WI38 (cell line): ENCODE results near the gene BDNF.

ENCODE experiments used
- H3K4me3 ChIP-seq: 2 replicates; pipeline ENCODE4 v1.5.1; 2011; ENCODE audit warnings: low read depth, mild to moderate bottlenecking, control low read depth, low read length
- TF ChIP-seq, protein P1 (sequence below): IDR thresholded peaks from 2 replicates; pipeline ENCODE4 v1.5.1; 2012; ENCODE audit warnings: low read depth, mild to moderate bottlenecking, control low read depth, low read length

BDNF gene

DNA sequence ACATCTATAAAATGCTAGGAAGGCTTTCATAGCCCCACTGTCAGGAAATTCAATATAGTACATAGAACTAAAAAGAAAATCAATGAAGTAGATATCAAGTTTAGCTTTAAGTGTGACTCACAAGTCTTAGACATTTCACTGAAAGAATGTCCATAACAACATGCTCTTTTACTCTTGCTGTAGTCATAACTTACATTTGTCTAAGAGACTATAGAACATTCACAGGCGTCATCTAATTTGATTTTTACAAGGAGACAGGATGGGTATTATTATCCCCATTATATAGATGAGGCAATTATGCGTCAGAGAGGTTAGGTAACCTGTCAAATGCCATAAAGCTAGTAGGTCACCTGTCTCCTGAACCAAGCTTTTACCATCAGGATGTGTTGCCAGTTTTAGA is 36.9 kb downstream of the BDNF start:
- H3K4me3 ChIP-seq = no peak overlapping the region
- TF ChIP-seq, protein P1, sequence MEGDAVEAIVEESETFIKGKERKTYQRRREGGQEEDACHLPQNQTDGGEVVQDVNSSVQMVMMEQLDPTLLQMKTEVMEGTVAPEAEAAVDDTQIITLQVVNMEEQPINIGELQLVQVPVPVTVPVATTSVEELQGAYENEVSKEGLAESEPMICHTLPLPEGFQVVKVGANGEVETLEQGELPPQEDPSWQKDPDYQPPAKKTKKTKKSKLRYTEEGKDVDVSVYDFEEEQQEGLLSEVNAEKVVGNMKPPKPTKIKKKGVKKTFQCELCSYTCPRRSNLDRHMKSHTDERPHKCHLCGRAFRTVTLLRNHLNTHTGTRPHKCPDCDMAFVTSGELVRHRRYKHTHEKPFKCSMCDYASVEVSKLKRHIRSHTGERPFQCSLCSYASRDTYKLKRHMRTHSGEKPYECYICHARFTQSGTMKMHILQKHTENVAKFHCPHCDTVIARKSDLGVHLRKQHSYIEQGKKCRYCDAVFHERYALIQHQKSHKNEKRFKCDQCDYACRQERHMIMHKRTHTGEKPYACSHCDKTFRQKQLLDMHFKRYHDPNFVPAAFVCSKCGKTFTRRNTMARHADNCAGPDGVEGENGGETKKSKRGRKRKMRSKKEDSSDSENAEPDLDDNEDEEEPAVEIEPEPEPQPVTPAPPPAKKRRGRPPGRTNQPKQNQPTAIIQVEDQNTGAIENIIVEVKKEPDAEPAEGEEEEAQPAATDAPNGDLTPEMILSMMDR = no peak

DNA sequence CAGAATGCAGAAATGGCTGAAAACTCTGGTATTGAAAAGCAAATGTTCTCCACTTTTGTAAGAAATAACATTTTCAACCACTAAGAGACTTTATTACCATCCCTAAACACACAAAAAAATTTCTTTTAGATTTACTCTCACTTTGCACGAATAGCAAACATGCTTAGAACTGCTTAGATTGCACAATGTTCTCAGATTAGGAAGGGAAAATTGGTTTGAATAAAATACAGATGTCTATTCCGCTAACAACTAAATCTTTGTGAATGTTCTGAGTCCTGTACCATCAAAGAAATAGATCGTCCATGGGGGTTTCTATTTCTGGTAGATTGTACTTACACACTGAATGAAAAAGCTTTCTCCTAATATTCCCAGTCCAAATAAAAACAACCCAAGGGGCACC is 40.1 kb downstream of the BDNF start:
- H3K4me3 ChIP-seq = no peak overlapping the region
- TF ChIP-seq, protein P1 = no peak

DNA sequence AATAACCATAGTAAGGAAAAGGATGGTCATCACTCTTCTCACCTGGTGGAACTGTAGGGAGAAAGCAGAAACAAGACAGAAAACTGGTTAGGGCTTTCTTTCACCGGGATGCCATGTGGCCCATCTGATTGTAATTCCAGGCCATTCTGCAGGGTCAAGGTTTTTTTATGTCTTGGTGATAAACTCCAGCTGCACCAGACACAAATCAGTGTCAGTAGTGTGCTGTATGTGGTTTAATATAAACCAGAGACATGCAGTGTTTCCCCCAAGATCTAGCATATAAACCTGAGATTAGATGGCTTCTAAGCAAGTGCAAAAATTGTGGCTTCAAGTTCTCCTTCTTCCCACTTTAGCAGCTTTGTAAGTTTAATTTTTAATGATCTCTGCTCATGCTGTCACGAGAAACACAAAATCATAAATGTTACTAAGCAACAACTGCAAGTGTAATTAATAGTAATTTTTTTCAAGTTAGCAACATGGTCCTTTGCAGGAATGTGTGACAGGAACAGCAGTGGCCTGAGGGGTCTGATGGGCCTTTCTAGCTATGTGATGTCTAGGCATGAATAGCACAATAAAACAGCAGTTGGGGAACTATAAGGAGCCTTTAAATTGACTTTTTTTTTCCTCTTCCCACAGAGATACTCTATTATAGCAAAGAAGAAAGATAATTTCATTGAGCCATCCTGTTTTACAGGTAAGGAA is 41.6 kb downstream of the BDNF start:
- TF ChIP-seq, protein P1 = no peak
- no peak overlapping the region for H3K4me3 ChIP-seq

DNA sequence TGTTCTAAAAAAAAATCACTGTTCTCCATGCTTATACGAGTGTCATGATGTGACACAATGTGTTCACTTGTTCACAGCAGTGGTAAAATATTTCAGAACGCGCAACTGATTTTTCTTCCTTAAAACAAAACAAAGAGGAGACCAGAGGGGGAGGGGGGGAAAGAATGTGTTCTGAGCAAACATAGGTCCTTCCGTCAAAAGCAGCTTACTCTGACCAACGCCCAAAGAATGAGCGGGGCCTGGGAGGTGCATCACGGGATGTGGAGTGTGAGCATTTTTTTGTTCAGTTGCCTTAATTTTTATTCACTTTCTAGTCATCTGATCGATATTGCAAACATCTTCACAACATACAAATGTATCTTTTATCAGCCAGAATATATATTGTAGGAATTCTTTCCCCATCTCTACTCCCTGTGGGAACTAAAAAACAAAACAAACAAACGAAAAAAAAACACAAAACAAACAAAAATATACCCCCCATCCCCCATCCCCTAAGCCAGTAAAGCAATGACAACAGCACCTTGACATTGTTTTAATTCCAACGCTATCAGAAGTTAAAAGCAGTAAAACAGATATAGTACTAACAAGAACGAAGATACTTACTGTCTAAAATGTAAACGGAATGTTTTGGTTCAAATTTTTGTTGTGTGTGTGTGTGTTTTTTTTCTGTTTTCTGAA is 43.3 kb downstream of the BDNF start:
- H3K4me3 ChIP-seq = no peak overlapping the region
- TF ChIP-seq, protein P1 = no peak

DNA sequence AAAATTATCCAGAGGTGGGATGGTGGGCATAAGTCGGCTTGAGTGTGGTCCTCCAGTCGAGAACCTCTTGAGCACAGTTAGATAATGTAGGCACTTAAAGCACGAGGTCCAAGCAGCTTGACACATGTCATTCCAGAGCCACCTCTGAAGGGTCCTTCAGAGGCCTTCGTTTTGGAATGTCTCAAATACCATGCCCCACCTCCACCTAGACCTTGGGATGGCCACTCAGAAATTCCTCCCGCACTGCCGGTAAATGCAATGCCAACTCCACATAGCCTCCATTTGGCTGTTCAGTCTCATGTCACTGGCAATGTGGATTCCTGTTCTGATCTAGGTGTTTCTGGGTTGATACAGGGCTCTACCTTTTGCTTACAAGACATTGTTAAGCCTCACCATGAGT is 43.9 kb downstream of the BDNF start:
- TF ChIP-seq, protein P1 = no peak
- H3K4me3 ChIP-seq = no peak overlapping the region

DNA sequence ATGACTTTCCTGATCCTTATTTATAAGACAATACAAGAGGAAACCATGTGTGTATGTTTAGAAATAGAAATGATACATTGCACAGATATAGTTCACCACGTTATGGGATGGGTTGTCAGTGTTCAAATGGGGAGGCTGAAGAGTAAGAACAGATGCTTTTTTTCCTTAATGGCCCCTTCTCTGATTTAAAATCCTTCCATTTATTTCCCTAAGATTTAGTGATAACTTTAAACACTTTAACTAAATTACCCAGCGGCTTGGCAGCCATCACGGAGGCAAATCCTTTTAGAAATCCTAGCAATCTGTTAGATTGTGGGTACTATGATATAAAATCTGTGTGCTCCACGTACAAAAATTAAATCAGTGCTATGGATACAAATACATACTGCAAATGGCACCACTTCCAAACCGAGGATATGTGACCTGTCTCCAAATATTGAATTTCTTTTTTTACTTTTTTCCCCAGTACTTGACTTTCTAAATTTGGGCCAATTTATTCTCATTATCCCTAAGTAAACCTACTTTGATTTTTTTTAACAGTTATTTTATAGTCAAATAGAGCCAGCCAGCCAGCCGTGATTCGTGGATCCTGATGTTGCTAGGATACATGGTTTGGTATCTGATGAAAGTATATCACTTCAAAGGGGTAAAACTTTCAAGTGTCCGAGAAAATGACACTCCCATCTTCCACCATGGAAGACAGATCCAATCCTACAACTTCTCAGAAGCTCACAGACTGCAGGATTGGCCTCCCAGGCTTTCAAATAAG is 46.1 kb downstream of the BDNF start:
- H3K4me3 ChIP-seq = no peak overlapping the region
- TF ChIP-seq, protein P1 = no peak

DNA sequence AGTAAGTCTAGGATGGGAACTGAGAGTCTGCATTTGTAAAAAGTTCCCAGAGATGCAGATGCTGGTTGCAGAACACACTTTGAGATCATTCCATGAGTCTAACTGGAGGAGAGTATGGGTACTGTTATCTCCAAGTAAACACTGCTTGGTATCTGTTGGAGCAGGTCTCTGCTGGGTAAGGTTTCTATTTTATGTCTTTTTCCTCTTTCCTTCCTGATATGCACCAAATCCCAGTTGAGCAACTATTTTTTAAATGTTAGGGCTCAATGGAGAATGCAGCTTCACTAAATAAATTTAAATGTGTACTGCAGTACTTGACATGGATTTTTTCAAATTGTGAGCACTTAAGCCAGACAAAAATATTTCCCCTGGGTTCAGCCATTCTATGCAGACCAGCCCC is 48.5 kb downstream of the BDNF start:
- H3K4me3 ChIP-seq = no peak overlapping the region
- TF ChIP-seq, protein P1 = no peak
